ENCODE results near the gene CDC45. TPM values are rescaled to one million over a fixed set of nuclear protein-coding genes. Genes with fewer than 3 reads are reported as not detected.

Gene CDC45
- polyA plus RNA-seq, 1 experiment: 9.3 TPM

DNA sequence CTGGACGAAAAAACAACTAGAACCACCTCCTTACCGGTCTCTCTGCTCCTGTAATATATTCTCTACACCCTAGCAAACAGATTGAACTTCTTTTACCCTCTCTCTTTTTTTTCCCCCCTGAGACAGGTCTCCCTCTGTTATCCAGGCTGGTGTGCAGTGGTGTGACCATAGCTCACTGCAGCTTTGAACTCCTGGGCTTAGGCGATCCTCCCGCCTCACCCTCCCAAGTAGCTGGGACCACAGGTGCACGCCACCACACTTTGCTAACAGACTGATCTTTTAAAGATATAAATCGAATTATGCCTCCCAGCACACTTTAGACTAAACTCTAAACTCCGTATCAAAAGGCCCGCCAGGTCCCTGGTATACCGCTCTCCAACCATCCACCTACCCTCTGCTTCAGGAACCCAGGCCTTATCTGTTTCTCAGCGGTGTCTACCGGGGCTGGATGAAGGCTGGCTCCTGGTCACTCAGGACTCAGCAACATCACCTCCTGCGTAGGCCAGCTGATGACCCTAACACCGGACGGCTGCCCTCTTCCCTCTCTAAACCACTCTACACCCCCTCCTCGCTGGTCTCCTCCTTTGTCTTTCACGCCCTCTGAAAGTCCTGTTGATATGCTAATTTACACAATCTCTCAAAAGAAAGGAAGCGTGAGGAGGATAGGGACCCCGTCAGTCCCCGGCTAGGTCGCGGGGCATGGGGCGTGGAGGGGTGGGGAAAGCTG is 33.0 kb upstream of the CDC45 start:
- ChIA-PET CTCF (interaction anchor here (0.6 to 1.5 kb wide), 3 partner anchors 16 to 267 kb away, joined by 3 to 5 read pairs (median 5); no protein-coding TSS in a partner anchor), POLR2A (interaction anchor here (1.5 kb wide), 1 partner anchor 15 kb away, joined by 3 read pairs; the partner anchor contains the start of gene HIRA)
- no peaks in the 10 kb centered on the region for H3K27me3 ChIP-seq (ENCODE audit: control insufficient read depth, insufficient read depth, low read length)
- H3K27ac ChIP-seq (ENCODE audit: low read depth, low read length): peak overlapping the region; percentile 21
- peak overlapping the region; percentile 80 for H3K4me3 ChIP-seq (ENCODE audit: low read depth, low read length)
- no peak for DNase-seq (ENCODE audit: low read depth, low spot score)
- H3K9me3 ChIP-seq (ENCODE audit: control insufficient read depth, insufficient read depth, low read length): no peaks in the 10 kb centered on the region
- TF ChIP-seq, protein P1, sequence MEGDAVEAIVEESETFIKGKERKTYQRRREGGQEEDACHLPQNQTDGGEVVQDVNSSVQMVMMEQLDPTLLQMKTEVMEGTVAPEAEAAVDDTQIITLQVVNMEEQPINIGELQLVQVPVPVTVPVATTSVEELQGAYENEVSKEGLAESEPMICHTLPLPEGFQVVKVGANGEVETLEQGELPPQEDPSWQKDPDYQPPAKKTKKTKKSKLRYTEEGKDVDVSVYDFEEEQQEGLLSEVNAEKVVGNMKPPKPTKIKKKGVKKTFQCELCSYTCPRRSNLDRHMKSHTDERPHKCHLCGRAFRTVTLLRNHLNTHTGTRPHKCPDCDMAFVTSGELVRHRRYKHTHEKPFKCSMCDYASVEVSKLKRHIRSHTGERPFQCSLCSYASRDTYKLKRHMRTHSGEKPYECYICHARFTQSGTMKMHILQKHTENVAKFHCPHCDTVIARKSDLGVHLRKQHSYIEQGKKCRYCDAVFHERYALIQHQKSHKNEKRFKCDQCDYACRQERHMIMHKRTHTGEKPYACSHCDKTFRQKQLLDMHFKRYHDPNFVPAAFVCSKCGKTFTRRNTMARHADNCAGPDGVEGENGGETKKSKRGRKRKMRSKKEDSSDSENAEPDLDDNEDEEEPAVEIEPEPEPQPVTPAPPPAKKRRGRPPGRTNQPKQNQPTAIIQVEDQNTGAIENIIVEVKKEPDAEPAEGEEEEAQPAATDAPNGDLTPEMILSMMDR (IDR thresholded peaks at IDR 0.05; ENCODE audit: low read depth, low read length): no peak

DNA sequence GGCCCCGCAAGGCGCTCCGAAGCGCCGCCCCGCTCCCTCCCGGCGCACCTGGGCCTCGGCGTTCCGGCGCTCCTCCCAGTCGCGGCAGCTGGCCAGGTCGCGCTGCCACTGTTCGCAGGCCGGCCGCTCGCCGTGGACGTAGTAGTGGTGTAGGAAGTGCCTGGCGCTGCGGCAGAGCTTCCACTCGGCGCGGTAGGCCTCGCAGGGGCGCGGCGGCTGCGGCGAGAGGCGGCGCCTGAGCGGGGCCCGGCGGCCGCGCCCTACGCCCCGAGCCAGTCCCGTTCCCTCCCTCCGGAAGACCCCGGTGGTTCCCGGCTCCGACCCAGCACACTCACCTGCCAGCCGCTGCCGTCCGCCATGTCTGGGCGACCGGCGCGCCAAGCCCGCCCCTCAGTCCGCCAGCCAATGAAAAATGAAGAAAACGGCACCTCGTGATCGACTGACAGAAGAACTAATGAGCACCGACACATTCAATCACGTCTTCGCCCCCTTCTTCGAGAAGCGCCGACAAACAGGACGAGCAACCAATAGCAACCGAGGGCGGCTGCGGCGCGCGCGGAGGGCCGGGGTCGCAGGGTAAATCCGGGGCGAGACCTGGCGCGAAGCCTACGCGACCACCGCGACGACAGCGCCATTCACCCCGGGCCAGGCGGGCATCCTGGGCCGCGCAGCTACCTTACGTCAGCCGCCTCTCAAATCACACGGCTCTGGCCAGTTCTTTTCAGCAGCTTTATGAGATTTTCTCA is 32.2 kb upstream of the CDC45 start, which contains the start of gene C22orf39:
TSS of gene C22orf39 (minus strand) at position 382 of the 746 bp plus-strand sequence. CDS start at position 359, 23 bp downstream.
- Histone ChIP-seq H3K9me3 (ENCODE audit: control insufficient read depth, insufficient read depth, low read length) (no peaks in the 10 kb centered on the region), H3K27me3 (ENCODE audit: control insufficient read depth, insufficient read depth, low read length) (no peaks in the 10 kb centered on the region), H3K4me3 (ENCODE audit: low read depth, low read length) (peak within 1 kb of the TSS; percentile 80), H3K27ac (ENCODE audit: low read depth, low read length) (peak within 1 kb of the TSS; percentile 65)
- CTCF ChIA-PET: interaction anchor here (0.6 to 1.5 kb wide), 4 partner anchors 16 to 268 kb away, joined by 3 to 5 read pairs (median 4); no protein-coding TSS in a partner anchor
- POLR2A ChIA-PET: no interaction called here
- TF ChIP-seq, protein P1 (IDR thresholded peaks at IDR 0.05; ENCODE audit: low read depth, low read length): no peak
- peak; percentile 75 for DNase-seq (ENCODE audit: low read depth, low spot score)

DNA sequence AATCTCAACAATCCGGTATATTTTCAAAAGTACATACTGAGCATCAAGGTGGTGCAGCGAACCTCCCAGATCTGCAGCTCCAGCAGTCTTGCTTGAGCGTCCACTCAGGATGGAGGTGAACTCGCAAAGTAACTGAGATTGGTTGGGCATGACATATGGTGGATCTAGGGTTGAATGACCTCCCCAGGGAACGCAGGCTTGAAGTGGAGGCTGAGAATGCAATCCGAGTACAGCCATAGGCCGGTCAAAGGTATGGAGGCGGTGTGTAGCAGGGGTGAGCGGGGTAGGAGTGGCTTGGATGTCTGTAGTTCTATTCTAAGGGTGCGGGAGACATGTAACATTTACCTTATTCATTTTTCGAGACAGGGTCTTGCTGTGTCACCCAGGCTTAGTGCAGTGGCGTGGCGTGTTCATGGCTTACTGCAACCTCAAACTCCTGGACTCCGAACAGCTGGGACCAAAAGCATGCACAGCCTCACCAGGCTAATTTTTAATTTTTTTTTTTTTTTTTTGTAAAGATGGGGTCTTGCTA is 31.6 kb upstream of the CDC45 start:
- POLR2A ChIA-PET: no interaction called here
- TF ChIP-seq, protein P1 (IDR thresholded peaks at IDR 0.05; ENCODE audit: low read depth, low read length): no peak
- CTCF ChIA-PET: interaction anchor here (0.6 to 1.5 kb wide), 3 partner anchors 30 to 268 kb away, joined by 3 to 5 read pairs (median 5); no protein-coding TSS in a partner anchor
- Histone ChIP-seq H3K9me3 (ENCODE audit: control insufficient read depth, insufficient read depth, low read length) (no peaks in the 10 kb centered on the region), H3K27ac (ENCODE audit: low read depth, low read length) (peak overlapping the region; percentile 65), H3K27me3 (ENCODE audit: control insufficient read depth, insufficient read depth, low read length) (no peaks in the 10 kb centered on the region), H3K4me3 (ENCODE audit: low read depth, low read length) (peak overlapping the region; percentile 80)
- no peak for DNase-seq (ENCODE audit: low read depth, low spot score)

DNA sequence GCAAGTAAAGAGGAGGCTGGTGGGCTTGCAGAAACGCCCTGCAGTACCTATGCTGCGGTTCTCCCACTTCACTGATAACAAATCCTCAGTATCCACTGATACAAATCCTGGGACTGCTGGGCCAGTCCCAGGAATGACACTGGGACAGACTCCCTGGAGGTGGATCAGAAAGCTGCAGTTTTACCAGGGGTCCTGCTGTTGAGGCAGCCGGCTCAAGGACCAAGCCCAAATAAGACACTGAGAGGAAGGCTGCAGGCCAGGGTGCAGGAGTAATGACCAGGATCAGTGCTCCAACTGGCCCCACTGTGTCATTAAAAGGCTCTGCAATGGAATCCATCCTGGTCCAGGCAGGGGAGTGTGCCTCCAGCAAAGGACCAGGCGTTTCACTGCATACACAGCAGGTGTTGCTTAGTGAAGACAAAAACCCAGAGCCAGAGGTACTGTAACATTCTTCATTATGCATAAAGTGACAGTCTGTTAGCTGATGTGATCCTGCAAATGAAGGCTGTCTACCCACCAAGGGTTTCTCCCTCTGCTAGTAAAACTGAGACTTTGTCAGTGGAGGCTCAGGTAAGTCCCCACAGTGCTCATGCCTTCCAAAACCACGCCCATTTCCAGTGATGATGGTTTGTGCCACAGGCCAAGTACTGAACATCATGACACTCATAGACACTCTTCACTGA is 30.8 kb upstream of the CDC45 start:
- Histone ChIP-seq H3K9me3 (ENCODE audit: control insufficient read depth, insufficient read depth, low read length) (no peaks in the 10 kb centered on the region), H3K27ac (ENCODE audit: low read depth, low read length) (no peak overlapping the region), H3K4me3 (ENCODE audit: low read depth, low read length) (0 out of 2 replicates have a peak overlapping the region, but pooled peaks have one; percentile 1), H3K27me3 (ENCODE audit: control insufficient read depth, insufficient read depth, low read length) (no peaks in the 10 kb centered on the region)
- no peak for DNase-seq (ENCODE audit: low read depth, low spot score)
- TF ChIP-seq, protein P1 (IDR thresholded peaks at IDR 0.05; ENCODE audit: low read depth, low read length): no peak
- CTCF ChIA-PET: no interaction called here
- POLR2A ChIA-PET: no interaction called here

All from AG04450 (cell line).